Testis (tissue), 2 donors: ENCODE data around the gene CCL24.
"Not testable (repeated sequence)": the region's sequence is repeated elsewhere in the genome, so short reads cannot be mapped to it uniquely, and the experiment has no call there.

Experiments
- CTCF ChIP-seq, 3 experiments: fragments of 450-650 bp in 2 of 3; fragments of 200-600 bp in 1 of 3; sonication (generic) in 1 of 3; IDR thresholded peaks; one replicate each; pipeline ENCODE4 v1.5.1; 2016 to 2019; ENCODE audit warnings: antibody characterized with exemption in 3 of 3, mild to moderate bottlenecking in 2 of 3, moderate library complexity in 1 of 3
- POLR2A ChIP-seq: fragments of 450-650 bp; IDR thresholded peaks from one replicate; pipeline ENCODE4 v1.6.1; 2017; ENCODE audit warnings: antibody characterized with exemption, mild to moderate bottlenecking, moderate library complexity

DNA sequence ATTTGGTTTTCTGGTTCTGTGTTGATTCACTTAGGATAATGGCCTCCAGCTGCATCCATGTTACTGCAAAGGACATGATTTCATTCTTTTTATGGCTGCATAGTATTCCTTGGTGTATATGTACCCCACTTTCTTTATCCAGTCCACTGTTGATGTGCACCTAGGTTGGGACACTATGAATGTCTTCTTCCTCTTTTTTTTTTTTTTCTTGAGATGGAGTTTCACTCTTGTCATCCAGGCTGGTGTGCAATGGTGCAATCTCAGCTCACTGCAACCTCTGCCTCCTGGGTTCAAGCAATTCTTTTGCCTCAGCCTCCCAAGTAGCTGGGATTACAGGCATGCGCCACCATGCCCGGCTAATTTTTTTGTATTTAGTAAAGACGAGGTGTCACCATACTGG is 51.8 kb downstream of the CCL24 start:
- TF ChIP-seq CTCF (IDR thresholded peaks at IDR 0.05); POLR2A: not testable (repeated sequence)
